K562 (cell line): ENCODE results near the gene HOXB5. TPM values are rescaled to one million over a fixed set of nuclear protein-coding genes. Genes with fewer than 3 reads are reported as not detected.

Experiments used
- DNMT1 ChIP-seq: fragments of 450-650 bp; IDR thresholded peaks from 2 replicates; pipeline ENCODE4 v1.6.1; 2016; ENCODE audit warnings: antibody characterized with exemption, mild to moderate bottlenecking
- HDAC1 ChIP-seq, 2 experiments: fragments of 450-650 bp; IDR thresholded peaks; 2 replicates each; pipeline ENCODE4 v1.6.1; 2016 to 2017; ENCODE audit warnings: inconsistent platforms in 1 of 2, mild to moderate bottlenecking in 1 of 2, moderate library complexity in 1 of 2
- ILK ChIP-seq: fragments of 450-650 bp; IDR thresholded peaks from 2 replicates; pipeline ENCODE4 v1.6.1; 2016; ENCODE audit warnings: missing genetic modification characterization, low read depth, mild to moderate bottlenecking, missing compliant biosample characterization, moderate library complexity, borderline replicate concordance
- IRF1 ChIP-seq: sonication (generic); formaldehyde crosslinking; IDR thresholded peaks from 2 replicates; pipeline ENCODE4 v1.8.0; 2022; ENCODE audit warnings: missing genetic modification reagents, mild to moderate bottlenecking, borderline replicate concordance
- MTA3 ChIP-seq: fragments of 450-650 bp; formaldehyde crosslinking; IDR thresholded peaks from 2 replicates; pipeline ENCODE4 v1.6.1; 2017; ENCODE audit warnings: mild to moderate bottlenecking, borderline replicate concordance
- MXI1 ChIP-seq: IDR thresholded peaks from 2 replicates; pipeline ENCODE4 v1.6.1; 2011; ENCODE audit warnings: low read depth, mild to moderate bottlenecking, improper control_type of control experiment, low read length
- PHB ChIP-seq: fragments of 250-450 bp; sonication (Bioruptor Pico); IDR thresholded peaks from 2 replicates; pipeline ENCODE4 v1.5.0; 2021
- SIX5 ChIP-seq, 2 experiments: IDR thresholded peaks; 2 replicates each; pipeline ENCODE4 v1.6.1; 2011; ENCODE audit warnings: low read length in 2 of 2, borderline replicate concordance in 1 of 2, low read depth in 1 of 2, mild to moderate bottlenecking in 1 of 2, moderate library complexity in 1 of 2; ENCODE audit not compliant: insufficient read depth in 1 of 2
- TRIM28 ChIP-seq: fragments of 450-650 bp; IDR thresholded peaks from 2 replicates; pipeline ENCODE4 v1.6.1; 2017
- ZFP36 ChIP-seq: fragments of 150-350 bp; IDR thresholded peaks from 2 replicates; pipeline ENCODE4 v1.6.1; 2018; ENCODE audit warnings: low read length, low read depth; ENCODE audit not compliant: partially characterized antibody
- ZNF134 ChIP-seq: fragments of 250-450 bp; sonication (Bioruptor Pico); conservative IDR thresholded peaks from 2 replicates; pipeline ENCODE4 v1.4.0; 2020
- ZNF24 ChIP-seq: fragments of 450-650 bp; IDR thresholded peaks from 2 replicates; pipeline ENCODE4 v1.6.1; 2016
- polyA plus RNA-seq, 8 experiments: library from polyadenylated mRNA; depleted of rRNA in 4 of 8; stranded (reverse) in 5 of 8; unstranded in 3 of 8; fragments of >200 nt; fragmentation: Nextera tagmentation in 2 of 8; fragmentation: Illumina TruSeq in 1 of 8; extraction: Ambion mirVana in 2 of 8; extraction: Trizol in 1 of 8; gene quantifications; 2 replicates each; pipeline versions ENCODE4 v1.2.1 to v1.2.3, GENCODE V29; 2011 to 2014; ENCODE audit warnings: inconsistent platforms in 1 of 8, missing spikeins in 1 of 8
- total RNA-seq, 7 experiments: library from RNA; depleted of rRNA in 6 of 7; stranded (reverse); fragments of >200 nt in 6 of 7; fragmentation: Illumina TruSeq in 2 of 7; extraction: Trizol in 2 of 7; gene quantifications; 2 replicates each; pipeline versions ENCODE4 v1.2.1 to v1.2.3, GENCODE V29; 2011 to 2021; ENCODE audit warnings: low replicate concordance in 1 of 7
- TF ChIP-seq, protein P1 (sequence below): IDR thresholded peaks from 3 replicates; pipeline ENCODE4 v1.6.1; 2011; ENCODE audit warnings: borderline replicate concordance, mild to moderate bottlenecking; ENCODE audit not compliant: insufficient read length, insufficient read depth
- TF ChIP-seq, protein P2 (sequence below): sonication (generic); formaldehyde crosslinking; IDR thresholded peaks from 2 replicates; pipeline ENCODE4 v1.5.0; 2020; ENCODE audit warnings: missing genetic modification reagents
- TF ChIP-seq, protein P3 (sequence below): sonication (generic); formaldehyde crosslinking; IDR thresholded peaks from 2 replicates; pipeline ENCODE4 v1.8.0; 2022; ENCODE audit warnings: mild to moderate bottlenecking, missing genetic modification reagents
- TF ChIP-seq, protein P4 (sequence below): fragments of 250-450 bp; sonication (Bioruptor Pico); IDR thresholded peaks from 2 replicates; pipeline ENCODE4 v1.9.0; 2021; ENCODE audit warnings: mild to moderate bottlenecking, inconsistent platforms
- TF ChIP-seq, protein P5 (sequence below): IDR thresholded peaks from 3 replicates; pipeline ENCODE4 v1.6.1; 2011; ENCODE audit warnings: borderline replicate concordance, mild to moderate bottlenecking, moderate library complexity; ENCODE audit not compliant: insufficient read length; ENCODE audit errors: extremely low read depth

Gene HOXB5
- total and polyA plus RNA-seq, 9 of the 15 experiments (the other 6 are each of a cell fraction or from before 2014, with no cell fraction given) = 0.24 to 2.7 (median 0.65) TPM

DNA sequence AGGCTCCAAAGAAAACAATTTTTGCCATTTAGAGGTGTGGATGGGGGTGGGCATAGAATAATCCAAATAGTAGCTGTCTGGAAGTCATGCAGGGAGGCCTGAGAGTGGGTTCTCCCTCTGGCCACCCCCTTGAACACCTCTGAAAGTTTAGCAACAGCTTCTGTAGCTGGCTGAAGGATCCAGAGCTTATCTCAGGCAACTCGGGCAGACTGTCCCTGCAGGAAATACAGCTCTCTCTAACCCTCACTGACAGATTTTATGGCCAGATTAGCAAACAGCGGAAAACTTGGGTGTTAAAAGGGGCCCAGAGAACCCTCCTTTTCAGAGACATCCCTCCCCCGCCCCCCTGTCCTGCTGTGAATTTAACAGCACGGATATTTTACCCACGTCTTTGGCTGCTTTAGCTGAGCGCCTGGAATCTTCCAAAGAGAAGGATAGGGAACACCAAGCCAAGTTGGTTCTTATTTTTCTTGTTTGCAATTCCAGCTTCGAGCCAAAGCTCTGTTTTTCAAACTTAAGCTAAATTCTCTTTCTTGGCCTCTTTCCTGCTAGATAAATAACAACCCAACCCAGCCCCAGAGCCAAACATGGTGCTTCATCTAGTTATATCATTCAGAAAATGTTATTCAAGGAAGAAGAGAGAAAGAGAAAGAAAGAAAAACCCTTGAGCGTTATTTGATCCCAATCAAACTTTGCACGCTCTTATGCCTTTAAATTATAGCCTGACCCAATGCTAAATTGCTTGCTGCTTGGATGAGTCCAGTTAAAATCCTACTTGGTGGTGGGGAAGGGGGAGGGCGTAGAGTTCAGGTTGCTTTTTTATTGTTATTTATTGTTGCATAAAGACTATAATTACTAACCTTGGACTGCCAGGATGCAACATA lies 46.4 kb downstream of the HOXB5 start (continued):
- TF ChIP-seq IRF1 (no peak), DNMT1 (no peak), SIX5 (IDR thresholded peaks at IDR 0.05; ENCODE audit: borderline replicate concordance in 1 of 2, insufficient read depth in 1 of 2, low read depth in 1 of 2, low read length in 2 of 2) (no peak), ZNF134 (no peak), ZNF24 (no peak), ILK (tag) (no peak), MXI1 (no peak), TRIM28 (no peak), PHB (CRISPR knock-in tag) (no peak), ZFP36 (no peak), MTA3 (peak; percentile 72; the same call in 1 of the 2 replicates), HDAC1 (IDR thresholded peaks at IDR 0.05) (peak in 1 of 2 experiments; percentile 47; a peak in 2 of 4 replicates)
- TF ChIP-seq, protein P1, sequence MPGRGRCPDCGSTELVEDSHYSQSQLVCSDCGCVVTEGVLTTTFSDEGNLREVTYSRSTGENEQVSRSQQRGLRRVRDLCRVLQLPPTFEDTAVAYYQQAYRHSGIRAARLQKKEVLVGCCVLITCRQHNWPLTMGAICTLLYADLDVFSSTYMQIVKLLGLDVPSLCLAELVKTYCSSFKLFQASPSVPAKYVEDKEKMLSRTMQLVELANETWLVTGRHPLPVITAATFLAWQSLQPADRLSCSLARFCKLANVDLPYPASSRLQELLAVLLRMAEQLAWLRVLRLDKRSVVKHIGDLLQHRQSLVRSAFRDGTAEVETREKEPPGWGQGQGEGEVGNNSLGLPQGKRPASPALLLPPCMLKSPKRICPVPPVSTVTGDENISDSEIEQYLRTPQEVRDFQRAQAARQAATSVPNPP = no peak
- TF ChIP-seq, protein P2, sequence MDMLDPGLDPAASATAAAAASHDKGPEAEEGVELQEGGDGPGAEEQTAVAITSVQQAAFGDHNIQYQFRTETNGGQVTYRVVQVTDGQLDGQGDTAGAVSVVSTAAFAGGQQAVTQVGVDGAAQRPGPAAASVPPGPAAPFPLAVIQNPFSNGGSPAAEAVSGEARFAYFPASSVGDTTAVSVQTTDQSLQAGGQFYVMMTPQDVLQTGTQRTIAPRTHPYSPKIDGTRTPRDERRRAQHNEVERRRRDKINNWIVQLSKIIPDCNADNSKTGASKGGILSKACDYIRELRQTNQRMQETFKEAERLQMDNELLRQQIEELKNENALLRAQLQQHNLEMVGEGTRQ (CRISPR knock-in tag) = no peak
- TF ChIP-seq, protein P3, sequence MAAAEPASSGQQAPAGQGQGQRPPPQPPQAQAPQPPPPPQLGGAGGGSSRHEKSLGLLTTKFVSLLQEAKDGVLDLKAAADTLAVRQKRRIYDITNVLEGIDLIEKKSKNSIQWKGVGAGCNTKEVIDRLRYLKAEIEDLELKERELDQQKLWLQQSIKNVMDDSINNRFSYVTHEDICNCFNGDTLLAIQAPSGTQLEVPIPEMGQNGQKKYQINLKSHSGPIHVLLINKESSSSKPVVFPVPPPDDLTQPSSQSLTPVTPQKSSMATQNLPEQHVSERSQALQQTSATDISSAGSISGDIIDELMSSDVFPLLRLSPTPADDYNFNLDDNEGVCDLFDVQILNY (CRISPR knock-in tag) = no peak; the same call in 1 of the 2 replicates
- TF ChIP-seq, protein P4, sequence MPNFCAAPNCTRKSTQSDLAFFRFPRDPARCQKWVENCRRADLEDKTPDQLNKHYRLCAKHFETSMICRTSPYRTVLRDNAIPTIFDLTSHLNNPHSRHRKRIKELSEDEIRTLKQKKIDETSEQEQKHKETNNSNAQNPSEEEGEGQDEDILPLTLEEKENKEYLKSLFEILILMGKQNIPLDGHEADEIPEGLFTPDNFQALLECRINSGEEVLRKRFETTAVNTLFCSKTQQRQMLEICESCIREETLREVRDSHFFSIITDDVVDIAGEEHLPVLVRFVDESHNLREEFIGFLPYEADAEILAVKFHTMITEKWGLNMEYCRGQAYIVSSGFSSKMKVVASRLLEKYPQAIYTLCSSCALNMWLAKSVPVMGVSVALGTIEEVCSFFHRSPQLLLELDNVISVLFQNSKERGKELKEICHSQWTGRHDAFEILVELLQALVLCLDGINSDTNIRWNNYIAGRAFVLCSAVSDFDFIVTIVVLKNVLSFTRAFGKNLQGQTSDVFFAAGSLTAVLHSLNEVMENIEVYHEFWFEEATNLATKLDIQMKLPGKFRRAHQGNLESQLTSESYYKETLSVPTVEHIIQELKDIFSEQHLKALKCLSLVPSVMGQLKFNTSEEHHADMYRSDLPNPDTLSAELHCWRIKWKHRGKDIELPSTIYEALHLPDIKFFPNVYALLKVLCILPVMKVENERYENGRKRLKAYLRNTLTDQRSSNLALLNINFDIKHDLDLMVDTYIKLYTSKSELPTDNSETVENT (CRISPR knock-in tag) = no peak
- TF ChIP-seq, protein P5, sequence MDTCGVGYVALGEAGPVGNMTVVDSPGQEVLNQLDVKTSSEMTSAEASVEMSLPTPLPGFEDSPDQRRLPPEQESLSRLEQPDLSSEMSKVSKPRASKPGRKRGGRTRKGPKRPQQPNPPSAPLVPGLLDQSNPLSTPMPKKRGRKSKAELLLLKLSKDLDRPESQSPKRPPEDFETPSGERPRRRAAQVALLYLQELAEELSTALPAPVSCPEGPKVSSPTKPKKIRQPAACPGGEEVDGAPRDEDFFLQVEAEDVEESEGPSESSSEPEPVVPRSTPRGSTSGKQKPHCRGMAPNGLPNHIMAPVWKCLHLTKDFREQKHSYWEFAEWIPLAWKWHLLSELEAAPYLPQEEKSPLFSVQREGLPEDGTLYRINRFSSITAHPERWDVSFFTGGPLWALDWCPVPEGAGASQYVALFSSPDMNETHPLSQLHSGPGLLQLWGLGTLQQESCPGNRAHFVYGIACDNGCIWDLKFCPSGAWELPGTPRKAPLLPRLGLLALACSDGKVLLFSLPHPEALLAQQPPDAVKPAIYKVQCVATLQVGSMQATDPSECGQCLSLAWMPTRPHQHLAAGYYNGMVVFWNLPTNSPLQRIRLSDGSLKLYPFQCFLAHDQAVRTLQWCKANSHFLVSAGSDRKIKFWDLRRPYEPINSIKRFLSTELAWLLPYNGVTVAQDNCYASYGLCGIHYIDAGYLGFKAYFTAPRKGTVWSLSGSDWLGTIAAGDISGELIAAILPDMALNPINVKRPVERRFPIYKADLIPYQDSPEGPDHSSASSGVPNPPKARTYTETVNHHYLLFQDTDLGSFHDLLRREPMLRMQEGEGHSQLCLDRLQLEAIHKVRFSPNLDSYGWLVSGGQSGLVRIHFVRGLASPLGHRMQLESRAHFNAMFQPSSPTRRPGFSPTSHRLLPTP = no peak
